HG03469 (cell line): ENCODE results near the gene LYRM9.
"Not testable (repeated sequence)": the region's sequence is repeated elsewhere in the genome, so short reads cannot be mapped to it uniquely, and the experiment has no call there.

ENCODE experiments used
- ATAC-seq: cut with Tn5 transposase; IDR thresholded peaks from one replicate; pipeline ENCODE4 v1.9.1; 2021; ENCODE audit warnings: mild to moderate bottlenecking, moderate library complexity, moderate number of reproducible peaks; ENCODE audit not compliant: unreplicated experiment

The LYRM9 gene

GRCh38 chr17:27892866-27893769 lies at the start of gene LYRM9:
LYRM9 (minus strand) TSS chr17:27893365; CDS start chr17:27882694, 10,671 bp downstream.
- peak; percentile 71 for ATAC-seq

- no peak for ATAC-seq
Measured at GRCh38 chr17:27940503-27941428, 47.6 kb upstream of the LYRM9 start.

- no peak for ATAC-seq
Measured at GRCh38 chr17:27939474-27940465, 46.6 kb upstream of the LYRM9 start.

- no peak for ATAC-seq
Measured at GRCh38 chr17:27938864-27939263, 45.7 kb upstream of the LYRM9 start.

- ATAC-seq: no peak
Measured at GRCh38 chr17:27938241-27938640, 45.1 kb upstream of the LYRM9 start.

- no peak for ATAC-seq
Measured at GRCh38 chr17:27937025-27937546, 43.9 kb upstream of the LYRM9 start.

- ATAC-seq: no peak
Measured at GRCh38 chr17:27930000-27930399, 36.8 kb upstream of the LYRM9 start.

GRCh38 chr17:27928587-27928986 lies 35.4 kb upstream of the LYRM9 start:
- no peak for ATAC-seq

- no peak for ATAC-seq
Measured at GRCh38 chr17:27927781-27928180, 34.6 kb upstream of the LYRM9 start.

- ATAC-seq: no peak
Measured at GRCh38 chr17:27921599-27921998, 28.4 kb upstream of the LYRM9 start.

GRCh38 chr17:27921077-27921476 lies 27.9 kb upstream of the LYRM9 start:
- no peak for ATAC-seq

- no peak for ATAC-seq
Measured at GRCh38 chr17:27920569-27920968, 27.4 kb upstream of the LYRM9 start.

GRCh38 chr17:27919079-27919478 lies 25.9 kb upstream of the LYRM9 start:
- ATAC-seq: no peak

GRCh38 chr17:27918498-27918897 lies 25.3 kb upstream of the LYRM9 start:
- no peak for ATAC-seq

- ATAC-seq: no peak
Measured at GRCh38 chr17:27917000-27917399, 23.8 kb upstream of the LYRM9 start.

- no peak for ATAC-seq
Measured at GRCh38 chr17:27915709-27916108, 22.5 kb upstream of the LYRM9 start.

GRCh38 chr17:27914382-27914781 lies 21.2 kb upstream of the LYRM9 start:
- no peak for ATAC-seq

GRCh38 chr17:27912964-27913363 lies 19.8 kb upstream of the LYRM9 start:
- no peak for ATAC-seq

- not testable (repeated sequence) for ATAC-seq
Measured at GRCh38 chr17:27912299-27912698, 19.1 kb upstream of the LYRM9 start.

- ATAC-seq: no peak
Measured at GRCh38 chr17:27907976-27908558, 14.9 kb upstream of the LYRM9 start.
